ENCODE results near the gene ADPRS. TPM values are rescaled to one million over a fixed set of nuclear protein-coding genes. Genes with fewer than 3 reads are reported as not detected.

The ADPRS gene
- total and polyA plus RNA-seq, 9 of the 15 experiments (the other 6 are each of a cell fraction or from before 2014, with no cell fraction given) = 5.9 to 40.0 (median 27.4) TPM

DNA sequence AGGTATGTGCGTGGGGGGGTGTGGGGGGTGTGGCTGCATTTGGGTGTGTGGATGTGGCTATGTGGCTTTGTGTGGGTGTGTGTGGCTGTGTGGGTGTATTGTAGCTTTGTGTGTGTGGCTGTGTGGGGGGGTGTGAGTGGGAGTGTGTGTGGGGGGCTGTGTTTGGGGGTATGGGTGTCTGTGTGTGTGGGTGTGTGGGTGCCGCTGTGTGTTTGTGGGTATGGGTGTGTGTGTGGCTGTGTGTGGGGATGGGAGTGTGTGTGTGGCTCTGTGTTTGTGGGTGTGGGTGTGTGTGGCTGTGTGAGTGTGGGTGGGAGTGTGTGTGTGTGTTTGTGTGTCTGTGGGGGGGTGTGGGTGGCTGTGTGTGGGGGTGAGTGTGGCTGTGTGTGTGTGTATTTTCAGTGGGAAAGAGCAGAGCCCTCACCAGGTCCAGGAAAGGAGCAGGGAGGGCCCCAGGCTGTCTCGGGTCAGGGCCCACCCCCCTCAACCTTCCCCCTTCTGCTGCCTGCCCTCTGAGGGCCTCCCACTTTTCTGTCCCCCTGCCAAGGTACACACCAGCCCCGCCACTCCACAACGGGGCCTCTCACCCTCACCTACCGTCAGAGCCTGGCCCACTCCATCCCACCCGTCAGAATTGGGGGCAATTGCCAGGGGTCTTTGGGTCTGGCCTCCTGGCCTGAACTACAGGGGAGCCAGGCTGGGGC lies 38.3 kb downstream of the ADPRS start (continued):
- TF ChIP-seq E4F1 (CRISPR knock-in tag; IDR thresholded peaks at IDR 0.05; ENCODE audit: borderline replicate concordance) = no peak
- TF ChIP-seq HOXB6 (CRISPR knock-in tag; IDR thresholded peaks at IDR 0.05; ENCODE audit: borderline replicate concordance) = no peak
- 0 out of 2 replicates have a peak, but pooled peaks have one; percentile 10 for TF ChIP-seq ZBTB7A (IDR thresholded peaks at IDR 0.05; ENCODE audit: borderline replicate concordance, control insufficient read depth, low read depth, low read length)
- TF ChIP-seq STAT5B (CRISPR knock-in tag; IDR thresholded peaks at IDR 0.05) = no peak
- no peak for TF ChIP-seq DIDO1 (tag; IDR thresholded peaks at IDR 0.05; ENCODE audit: low read depth)
- TF ChIP-seq STAT5A (IDR thresholded peaks at IDR 0.05; ENCODE audit: borderline replicate concordance, low read length) = no peak
- TF ChIP-seq RBM34 (IDR thresholded peaks at IDR 0.05; ENCODE audit: borderline replicate concordance, insufficient read depth, low read length) = no peak
- TF ChIP-seq CHD4 (IDR thresholded peaks at IDR 0.05; ENCODE audit: insufficient read depth, insufficient replicate concordance, low read depth, low read length, poor library complexity, severe bottlenecking) = no peak
- no peak for TF ChIP-seq POLR3G (IDR thresholded peaks at IDR 0.05; ENCODE audit: extremely low read depth, insufficient read length, insufficient replicate concordance)
- no peak for TF ChIP-seq SMARCA5 (IDR thresholded peaks at IDR 0.05)
- TF ChIP-seq HIVEP1 (CRISPR knock-in tag; IDR thresholded peaks at IDR 0.05) = no peak
- TF ChIP-seq C11orf30 (IDR thresholded peaks at IDR 0.05; ENCODE audit: low read depth) = no peak
- TF ChIP-seq, protein P1, sequence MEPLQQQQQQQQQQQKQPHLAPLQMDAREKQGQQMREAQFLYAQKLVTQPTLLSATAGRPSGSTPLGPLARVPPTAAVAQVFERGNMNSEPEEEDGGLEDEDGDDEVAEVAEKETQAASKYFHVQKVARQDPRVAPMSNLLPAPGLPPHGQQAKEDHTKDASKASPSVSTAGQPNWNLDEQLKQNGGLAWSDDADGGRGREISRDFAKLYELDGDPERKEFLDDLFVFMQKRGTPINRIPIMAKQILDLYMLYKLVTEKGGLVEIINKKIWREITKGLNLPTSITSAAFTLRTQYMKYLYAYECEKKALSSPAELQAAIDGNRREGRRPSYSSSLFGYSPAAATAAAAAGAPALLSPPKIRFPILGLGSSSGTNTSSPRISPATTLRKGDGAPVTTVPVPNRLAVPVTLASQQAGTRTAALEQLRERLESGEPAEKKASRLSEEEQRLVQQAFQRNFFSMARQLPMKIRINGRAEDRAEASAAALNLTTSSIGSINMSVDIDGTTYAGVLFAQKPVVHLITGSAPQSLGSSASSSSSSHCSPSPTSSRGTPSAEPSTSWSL (CRISPR knock-in tag; IDR thresholded peaks at IDR 0.05; ENCODE audit: borderline replicate concordance) = no peak
- TF ChIP-seq, protein P2, sequence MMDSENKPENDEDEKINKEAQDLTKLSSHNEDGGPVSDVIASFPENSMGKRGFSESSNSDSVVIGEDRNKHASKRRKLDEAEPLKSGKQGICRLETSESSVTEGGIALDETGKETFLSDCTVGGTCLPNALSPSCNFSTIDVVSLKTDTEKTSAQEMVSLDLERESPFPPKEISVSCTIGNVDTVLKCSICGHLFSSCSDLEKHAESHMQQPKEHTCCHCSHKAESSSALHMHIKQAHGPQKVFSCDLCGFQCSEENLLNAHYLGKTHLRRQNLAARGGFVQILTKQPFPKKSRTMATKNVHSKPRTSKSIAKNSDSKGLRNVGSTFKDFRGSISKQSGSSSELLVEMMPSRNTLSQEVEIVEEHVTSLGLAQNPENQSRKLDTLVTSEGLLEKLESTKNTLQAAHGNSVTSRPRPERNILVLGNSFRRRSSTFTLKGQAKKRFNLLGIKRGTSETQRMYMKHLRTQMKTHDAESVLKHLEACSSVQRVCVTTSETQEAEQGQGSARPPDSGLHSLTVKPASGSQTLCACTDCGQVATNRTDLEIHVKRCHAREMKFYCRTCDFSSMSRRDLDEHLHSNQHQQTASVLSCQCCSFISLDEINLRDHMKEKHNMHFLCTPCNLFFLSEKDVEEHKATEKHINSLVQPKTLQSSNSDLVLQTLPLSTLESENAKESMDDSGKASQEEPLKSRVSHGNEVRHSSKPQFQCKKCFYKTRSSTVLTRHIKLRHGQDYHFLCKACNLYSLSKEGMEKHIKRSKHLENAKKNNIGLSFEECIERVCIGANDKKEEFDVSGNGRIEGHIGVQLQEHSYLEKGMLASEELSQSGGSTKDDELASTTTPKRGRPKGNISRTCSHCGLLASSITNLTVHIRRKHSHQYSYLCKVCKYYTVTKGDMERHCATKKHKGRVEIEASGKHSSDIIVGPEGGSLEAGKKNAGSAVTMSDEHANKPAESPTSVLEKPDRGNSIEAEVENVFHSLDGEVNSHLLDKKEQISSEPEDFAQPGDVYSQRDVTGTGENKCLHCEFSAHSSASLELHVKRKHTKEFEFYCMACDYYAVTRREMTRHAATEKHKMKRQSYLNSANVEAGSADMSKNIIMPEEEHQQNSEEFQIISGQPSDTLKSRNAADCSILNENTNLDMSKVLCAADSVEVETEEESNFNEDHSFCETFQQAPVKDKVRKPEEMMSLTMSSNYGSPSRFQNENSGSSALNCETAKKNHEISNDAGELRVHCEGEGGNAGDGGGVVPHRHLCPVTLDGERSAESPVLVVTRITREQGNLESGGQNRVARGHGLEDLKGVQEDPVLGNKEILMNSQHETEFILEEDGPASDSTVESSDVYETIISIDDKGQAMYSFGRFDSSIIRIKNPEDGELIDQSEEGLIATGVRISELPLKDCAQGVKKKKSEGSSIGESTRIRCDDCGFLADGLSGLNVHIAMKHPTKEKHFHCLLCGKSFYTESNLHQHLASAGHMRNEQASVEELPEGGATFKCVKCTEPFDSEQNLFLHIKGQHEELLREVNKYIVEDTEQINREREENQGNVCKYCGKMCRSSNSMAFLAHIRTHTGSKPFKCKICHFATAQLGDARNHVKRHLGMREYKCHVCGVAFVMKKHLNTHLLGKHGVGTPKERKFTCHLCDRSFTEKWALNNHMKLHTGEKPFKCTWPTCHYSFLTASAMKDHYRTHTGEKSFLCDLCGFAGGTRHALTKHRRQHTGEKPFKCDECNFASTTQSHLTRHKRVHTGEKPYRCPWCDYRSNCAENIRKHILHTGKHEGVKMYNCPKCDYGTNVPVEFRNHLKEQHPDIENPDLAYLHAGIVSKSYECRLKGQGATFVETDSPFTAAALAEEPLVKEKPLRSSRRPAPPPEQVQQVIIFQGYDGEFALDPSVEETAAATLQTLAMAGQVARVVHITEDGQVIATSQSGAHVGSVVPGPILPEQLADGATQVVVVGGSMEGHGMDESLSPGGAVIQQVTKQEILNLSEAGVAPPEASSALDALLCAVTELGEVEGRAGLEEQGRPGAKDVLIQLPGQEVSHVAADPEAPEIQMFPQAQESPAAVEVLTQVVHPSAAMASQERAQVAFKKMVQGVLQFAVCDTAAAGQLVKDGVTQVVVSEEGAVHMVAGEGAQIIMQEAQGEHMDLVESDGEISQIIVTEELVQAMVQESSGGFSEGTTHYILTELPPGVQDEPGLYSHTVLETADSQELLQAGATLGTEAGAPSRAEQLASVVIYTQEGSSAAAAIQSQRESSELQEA (IDR thresholded peaks at IDR 0.05; ENCODE audit: low read depth) = no peak
- TF ChIP-seq TAF1 (IDR thresholded peaks at IDR 0.05; ENCODE audit: control insufficient read depth, extremely low read depth, insufficient read depth, low read length, severe bottlenecking) = no peak
